ENCODE results near the gene PKP1. TPM values are rescaled to one million over a fixed set of nuclear protein-coding genes. Genes with fewer than 3 reads are reported as not detected.
A peak's percentile ranks its signal among the peaks of the same experiment; 100 is the strongest.

PKP1 gene
- total and polyA plus RNA-seq, 2 of the 4 experiments (the other 2 are of a cell fraction), result 0.18 to 0.36 TPM

DNA sequence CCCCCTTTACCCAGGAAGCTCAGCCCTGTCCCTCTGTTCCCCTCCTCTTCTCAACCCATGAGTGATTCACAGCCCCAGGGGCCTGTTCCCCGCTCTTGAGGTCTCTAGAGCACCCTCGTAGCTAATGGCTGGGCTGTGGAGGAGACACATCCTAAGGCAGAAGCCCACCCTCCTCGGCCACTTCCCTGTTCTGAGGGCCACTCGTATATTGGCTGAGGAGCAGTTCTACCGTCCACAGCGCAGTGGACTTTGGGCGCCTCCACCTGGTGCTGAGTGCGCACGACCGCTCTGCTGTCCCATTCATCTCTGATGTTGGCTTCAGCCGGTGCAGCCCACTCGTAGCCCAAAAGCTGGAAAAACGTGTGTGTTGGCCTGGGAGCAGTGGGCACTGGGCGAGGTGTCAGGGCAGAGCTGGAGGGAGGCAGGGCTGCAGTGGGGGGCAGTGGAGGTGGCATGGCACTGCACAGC lies 24.5 kb upstream of the PKP1 start:
- intact Hi-C loops (cut with micrococcal nuclease) (no loop called here), in situ Hi-C loops (cut with MboI; ENCODE audit: low sequenced_read_pairs) (no loop called here), dilution Hi-C loops (cut with HindIII; ENCODE audit: low sequenced_read_pairs, unreplicated experiment) (no loop called here)
- no peak overlapping the region for H3K23ac ChIP-seq (ENCODE audit: low read depth, low read length)
- H2BK5ac ChIP-seq (ENCODE audit: low read depth, low read length, poor library complexity, severe bottlenecking), result no peak overlapping the region
- no peak for TF ChIP-seq MAZ (IDR thresholded peaks at IDR 0.05; ENCODE audit: borderline replicate concordance, low read depth, low read length)
- no peak for TF ChIP-seq BHLHE40 (IDR thresholded peaks at IDR 0.05; ENCODE audit: low read depth, low read length)
- no peak for TF ChIP-seq CEBPB (IDR thresholded peaks at IDR 0.05; ENCODE audit: low read depth, low read length)
- no peak for TF ChIP-seq CHD1 (IDR thresholded peaks at IDR 0.05; ENCODE audit: low read depth, low read length)
- no peak for TF ChIP-seq RFX5 (IDR thresholded peaks at IDR 0.05; ENCODE audit: low read depth, low read length)
- H3K36me3 ChIP-seq (ENCODE audit: control insufficient read depth, insufficient read depth, low read length), result no peaks in the 10 kb centered on the region
- no peaks in the 10 kb centered on the region for H3K9me3 ChIP-seq (ENCODE audit: control insufficient read depth, insufficient read depth, low read length)
- 93% methylated on average over 8 of the region's 14 CpGs; no CpG with 5 or more reads in 1 of the 2 experiments for WGBS, 2 experiments (ENCODE audit: extremely low coverage in 2 of 2, insufficient read length in 1 of 2)
- no peak overlapping the region for H2BK120ac ChIP-seq (ENCODE audit: low read depth, low read length)
- ChIA-PET CTCF (no interaction called here), POLR2A (ENCODE audit: unreplicated experiment) (no interaction called here)
- no peak overlapping the region for H2BK20ac ChIP-seq (ENCODE audit: low read depth, low read length)
- no peak overlapping the region for H2BK15ac ChIP-seq (ENCODE audit: low read depth, low read length)
- H4K91ac ChIP-seq (ENCODE audit: insufficient read depth, low read depth, low read length), result no peak overlapping the region
- BruUV-seq (replicated peaks), result no TSS peak
- H3K9ac ChIP-seq (ENCODE audit: low read depth, low read length), result no peak overlapping the region
- no peak overlapping the region for H4K8ac ChIP-seq (ENCODE audit: low read depth in 2 of 2, low read length in 2 of 2)
- H2AK9ac ChIP-seq (replicated peaks; ENCODE audit: low read depth, low read length, poor library complexity), result peak overlapping the region; percentile 55
- DNase-seq, result no peak
- peaks cover 6% of the 10 kb centered on the region for H3K4me1 ChIP-seq (ENCODE audit: control insufficient read depth, insufficient read depth, low read length)
- H3K27me3 ChIP-seq (ENCODE audit: control insufficient read depth, insufficient read depth, low read length), result peaks cover 2% of the 10 kb centered on the region; the same call in 1 of the 2 replicates
- H3K56ac ChIP-seq (ENCODE audit: extremely low read depth, insufficient read depth, low read length), result no peak overlapping the region
- no peak overlapping the region for H2AFZ ChIP-seq (replicated peaks; ENCODE audit: low read length, poor library complexity)
- no peak overlapping the region for H3K27ac ChIP-seq (ENCODE audit: insufficient read depth, low read length)
- H3K4me3 ChIP-seq (ENCODE audit: insufficient read depth, low read depth, low read length), result no peak overlapping the region
- H4K20me1 ChIP-seq (ENCODE audit: insufficient read depth, low read length), result no peaks in the 10 kb centered on the region
- H3K4me2 ChIP-seq (ENCODE audit: low read depth, low read length), result no peak overlapping the region
- H3K9me1 ChIP-seq (ENCODE audit: insufficient read depth, low read length), result 0 out of 2 replicates have a peak, but pooled peaks cover 5% of the 10 kb centered on the region
- H3K79me1 ChIP-seq (ENCODE audit: low read depth in 1 of 2, low read length in 2 of 2), result no peaks in the 10 kb centered on the region
- H3K14ac ChIP-seq (replicated peaks; ENCODE audit: low read depth, low read length), result no peak overlapping the region
- H2AK5ac ChIP-seq (ENCODE audit: low read depth, low read length), result no peak overlapping the region
- ATAC-seq (ENCODE audit: low read depth), result no peak
- H3K18ac ChIP-seq (ENCODE audit: low read depth, low read length), result no peak overlapping the region
- H4K5ac ChIP-seq (ENCODE audit: low read depth, low read length), result no peak overlapping the region
- no peak overlapping the region for H3K4ac ChIP-seq (ENCODE audit: low read depth, low read length)

Data from IMR-90 (cell line).